HG03175 (cell line): ENCODE measurements around the gene KLK15.

ENCODE experiments used
- ATAC-seq: cut with Tn5 transposase; IDR thresholded peaks from one replicate; pipeline ENCODE4 v1.9.1; 2021; ENCODE audit warnings: mild to moderate bottlenecking, moderate library complexity; ENCODE audit not compliant: unreplicated experiment

KLK15 gene

GRCh38 chr19:50843701-50844221, 10.4 kb upstream of the KLK15 start:
- ATAC-seq = no peak

- ATAC-seq = no peak
Measured at GRCh38 chr19:50843205-50843604, 9.8 kb upstream of the KLK15 start.

- ATAC-seq = no peak
Measured at GRCh38 chr19:50842130-50842529, 8.8 kb upstream of the KLK15 start.

GRCh38 chr19:50839712-50840655, 6.6 kb upstream of the KLK15 start:
- ATAC-seq = no peak

- no peak for ATAC-seq
Measured at GRCh38 chr19:50838239-50838638, 4.9 kb upstream of the KLK15 start.

- ATAC-seq = no peak
Measured at GRCh38 chr19:50837300-50837699, 3.9 kb upstream of the KLK15 start.

- no peak for ATAC-seq
Measured at GRCh38 chr19:50836543-50837195, 3.3 kb upstream of the KLK15 start.

- peak; percentile 86 for ATAC-seq
Measured at GRCh38 chr19:50835785-50836542, 2.6 kb upstream of the KLK15 start.

GRCh38 chr19:50835103-50835784, 1.9 kb upstream of the KLK15 start:
- ATAC-seq = no peak

- ATAC-seq = no peak
Measured at GRCh38 chr19:50833802-50834167, 411 bp upstream of the KLK15 start.

GRCh38 chr19:50832666-50833065, 708 bp downstream of the KLK15 start:
- ATAC-seq = no peak

GRCh38 chr19:50831026-50831396, 2.4 kb downstream of the KLK15 start:
- ATAC-seq = no peak

GRCh38 chr19:50830266-50831025, 2.9 kb downstream of the KLK15 start:
- no peak for ATAC-seq

- ATAC-seq = no peak
Measured at GRCh38 chr19:50829801-50830200, 3.6 kb downstream of the KLK15 start.

- ATAC-seq = no peak
Measured at GRCh38 chr19:50827476-50827875, 5.9 kb downstream of the KLK15 start.

- ATAC-seq = no peak
Measured at GRCh38 chr19:50826492-50827240, 6.7 kb downstream of the KLK15 start.

- ATAC-seq = no peak
Measured at GRCh38 chr19:50823389-50824042, 9.9 kb downstream of the KLK15 start, which contains the start of gene KLK1. KLK1 (minus strand) TSS chr19:50823787; CDS start chr19:50823748, 39 bp downstream.

GRCh38 chr19:50822661-50823208, 10.6 kb downstream of the KLK15 start:
- ATAC-seq = no peak
